NCI-H1930 (cell line): ENCODE measurements around the gene TMC3.
"Not testable (repeated sequence)": the region's sequence is repeated elsewhere in the genome, so short reads cannot be mapped to it uniquely, and the experiment has no call there.

Experiments
- DNase-seq, 2 experiments: peaks; one replicate each; lab custom pipeline; 2025; lab: John Stamatoyannopoulos, UW

Gene TMC3

GRCh38 chr15:81373775-81374395 lies at the start of gene TMC3:
TSS of gene TMC3 (minus strand) at chr15:81374213. CDS start at chr15:81374077, 136 bp downstream.
- no peak for DNase-seq

DNA sequence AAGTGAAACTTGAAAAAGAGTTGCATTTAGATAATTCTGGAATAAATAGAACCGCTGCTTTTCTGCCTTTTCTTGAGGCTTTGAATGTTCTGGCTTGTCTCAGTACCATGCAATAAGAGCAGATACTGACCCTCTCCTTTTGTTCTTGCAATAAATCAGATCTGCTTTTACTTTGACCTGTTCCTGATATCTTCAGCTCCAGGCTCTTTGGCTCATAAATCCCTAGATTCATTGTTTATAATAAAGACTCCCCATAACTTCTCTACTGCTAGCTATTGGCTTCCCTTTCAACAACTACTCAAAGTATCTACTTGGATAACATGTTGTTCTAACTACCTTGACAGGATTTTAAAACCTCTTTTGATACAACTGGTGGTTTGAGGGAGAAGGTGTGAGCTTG lies 47.4 kb upstream of the TMC3 start:
- DNase-seq, result no peak

DNA sequence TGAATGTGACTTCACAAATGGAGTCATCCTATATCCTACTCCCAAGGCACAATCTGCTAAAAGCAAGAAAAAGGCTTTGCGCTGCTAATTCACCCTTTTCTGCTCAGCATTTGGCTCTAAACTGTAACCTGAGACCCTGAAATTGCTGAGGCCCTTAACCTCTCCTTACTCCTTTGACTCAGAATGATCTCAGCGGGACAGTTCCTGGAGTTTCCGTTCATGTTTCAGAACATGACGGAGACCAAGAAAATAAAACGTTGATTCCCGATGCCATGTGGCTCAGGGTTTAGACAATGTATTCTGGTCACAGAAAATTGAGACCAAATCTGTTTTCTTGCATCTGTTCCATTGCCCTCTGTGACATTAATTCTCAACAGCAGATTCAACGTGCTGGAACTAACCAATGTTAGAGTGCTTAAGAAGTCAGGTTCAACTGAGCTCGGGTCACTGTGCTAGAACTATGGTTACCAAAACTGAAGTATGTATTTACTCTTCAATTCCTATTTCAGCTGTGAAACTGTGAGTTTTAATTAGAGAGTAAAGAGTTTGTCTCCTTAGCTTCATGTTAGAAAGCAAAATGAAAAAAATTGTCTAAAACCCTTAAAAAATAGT lies 45.4 kb upstream of the TMC3 start:
- no peak for DNase-seq

DNA sequence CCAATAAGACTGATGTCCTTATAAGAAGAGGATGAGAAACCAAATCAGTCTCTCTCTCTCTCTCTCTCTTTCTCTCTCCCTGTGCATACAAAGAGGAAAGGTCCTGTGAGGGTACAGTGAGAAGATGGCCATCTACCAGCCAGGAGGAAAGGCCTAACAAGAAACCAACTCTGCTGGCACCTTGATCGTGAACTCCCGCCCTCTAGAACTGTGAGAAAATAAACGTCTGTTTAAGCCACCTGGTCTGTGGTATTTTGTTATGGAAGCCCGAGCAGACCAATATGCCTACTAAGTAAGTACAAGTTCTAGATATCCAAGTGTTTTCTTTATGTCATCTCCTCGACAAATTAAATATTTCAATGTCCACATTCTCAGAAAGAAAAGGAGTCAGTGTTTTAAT lies 44.9 kb upstream of the TMC3 start:
- no peak for DNase-seq

DNA sequence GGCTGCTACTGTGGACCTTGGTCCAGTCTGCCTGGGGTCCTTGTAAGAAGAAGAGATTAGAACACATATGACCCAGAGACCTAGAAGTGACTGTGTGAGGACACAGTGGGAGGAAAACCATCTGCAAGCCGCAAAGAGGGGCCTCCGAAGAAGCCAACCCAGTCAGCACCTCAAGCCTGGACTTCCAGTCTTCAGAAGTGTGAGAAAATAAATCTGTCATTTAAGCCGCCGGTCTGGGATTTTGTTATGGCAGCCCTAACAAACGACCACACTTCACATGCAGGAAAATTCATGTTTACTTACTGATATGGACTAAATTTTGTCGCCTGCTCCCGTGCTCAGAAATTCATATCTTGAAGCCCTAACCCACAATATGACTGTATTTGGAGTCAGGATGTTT lies 44.4 kb upstream of the TMC3 start:
- no peak for DNase-seq

DNA sequence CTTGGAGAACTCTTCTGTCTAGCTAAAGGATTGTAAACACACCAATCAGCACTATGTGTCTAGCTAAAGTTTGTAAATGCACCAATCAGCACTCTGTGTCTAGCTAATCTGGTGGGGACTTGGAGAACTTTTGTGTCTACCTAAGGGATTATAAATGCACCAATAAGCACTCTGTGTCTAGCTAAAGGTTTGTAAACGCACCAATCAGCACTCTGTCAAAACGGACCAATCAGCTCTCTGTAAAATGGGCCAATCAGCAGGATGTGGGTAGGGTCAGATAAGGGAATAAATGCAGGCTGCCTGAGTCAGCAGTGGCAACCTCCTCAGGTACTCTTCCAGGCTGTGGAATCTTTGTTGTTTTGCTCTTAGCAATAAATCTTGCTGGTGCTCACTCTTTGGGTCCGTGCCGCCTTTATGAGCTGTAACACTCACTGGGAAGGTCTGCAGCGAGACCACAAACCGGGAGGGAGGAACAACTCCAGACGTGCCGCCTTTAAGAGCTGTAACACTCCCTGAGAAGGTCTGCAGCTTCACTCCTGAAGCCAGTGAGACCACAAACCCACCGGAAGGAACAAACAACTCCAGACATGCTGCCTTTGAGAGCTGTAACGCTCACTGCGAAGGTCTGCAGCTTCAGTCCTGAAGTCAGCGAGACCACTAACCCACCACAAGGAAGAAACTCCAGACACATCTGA lies 40.4 kb upstream of the TMC3 start:
- not testable (repeated sequence) for DNase-seq

GRCh38 chr15:81413851-81414250 lies 39.8 kb upstream of the TMC3 start:
- DNase-seq, result no peak

- DNase-seq, result no peak
Observed at GRCh38 chr15:81411969-81412633, 38.1 kb upstream of the TMC3 start.

DNA sequence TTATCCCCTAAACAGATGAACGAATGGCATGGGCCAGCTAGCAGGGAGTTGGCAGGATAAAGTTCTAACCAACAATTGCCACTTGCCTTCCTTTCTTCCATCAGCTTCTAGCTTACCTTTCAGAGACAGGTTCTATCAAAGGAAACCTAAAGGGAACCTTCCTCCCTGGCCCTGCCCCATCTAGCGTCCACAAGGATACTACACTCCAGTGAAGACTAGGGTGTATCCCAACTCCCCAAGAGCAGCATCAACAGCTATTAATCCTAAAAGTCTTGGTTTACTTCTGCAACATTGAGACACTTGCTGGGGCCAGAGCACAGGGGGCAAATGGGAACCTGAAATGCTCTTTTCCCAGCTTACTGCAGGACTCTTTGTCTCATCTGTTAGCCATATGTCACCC lies 37.0 kb upstream of the TMC3 start:
- no peak for DNase-seq

GRCh38 chr15:81410318-81410753 lies 36.3 kb upstream of the TMC3 start:
- DNase-seq, result peak in 1 of 2 experiments; percentile 41

DNA sequence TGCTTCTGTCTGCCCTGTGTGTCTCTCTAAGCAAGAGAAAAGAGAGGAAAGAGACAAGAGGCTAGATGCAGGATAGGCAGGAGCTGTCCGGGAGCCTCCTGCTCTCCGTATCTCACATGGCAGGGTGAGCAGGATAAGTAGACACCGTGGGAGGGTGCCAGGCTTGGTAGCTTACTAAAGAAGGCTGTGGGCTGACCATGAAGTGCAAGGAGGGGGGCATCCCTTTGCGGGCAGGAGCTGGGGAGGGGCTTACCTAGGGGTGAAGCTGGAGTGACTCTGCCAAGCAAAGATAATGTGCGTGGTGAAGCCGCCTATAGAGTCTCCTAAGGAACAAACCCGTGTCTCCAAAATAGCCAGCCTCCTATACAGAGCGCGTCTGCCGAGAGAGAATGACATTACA lies 33.7 kb upstream of the TMC3 start:
- no peak for DNase-seq

DNA sequence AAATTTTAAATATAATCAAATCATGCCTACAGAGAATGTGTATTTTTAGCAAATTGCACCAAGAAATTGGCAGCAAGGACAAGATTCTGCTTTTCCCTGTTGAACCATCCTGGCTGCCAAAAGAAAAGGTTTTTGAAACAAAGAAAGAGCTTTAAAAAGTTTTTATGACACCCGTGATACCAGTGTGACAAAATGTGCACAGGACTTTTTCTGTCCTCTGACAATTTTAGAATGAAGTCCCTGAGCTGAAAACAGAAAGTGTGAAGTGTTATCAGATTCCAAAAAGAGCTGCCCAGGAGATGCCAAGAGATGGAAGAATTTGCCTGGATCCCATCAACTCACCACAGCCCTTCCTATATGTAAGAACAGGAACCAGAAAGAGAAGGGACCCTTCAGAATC lies 33.2 kb upstream of the TMC3 start:
- DNase-seq, result no peak

DNA sequence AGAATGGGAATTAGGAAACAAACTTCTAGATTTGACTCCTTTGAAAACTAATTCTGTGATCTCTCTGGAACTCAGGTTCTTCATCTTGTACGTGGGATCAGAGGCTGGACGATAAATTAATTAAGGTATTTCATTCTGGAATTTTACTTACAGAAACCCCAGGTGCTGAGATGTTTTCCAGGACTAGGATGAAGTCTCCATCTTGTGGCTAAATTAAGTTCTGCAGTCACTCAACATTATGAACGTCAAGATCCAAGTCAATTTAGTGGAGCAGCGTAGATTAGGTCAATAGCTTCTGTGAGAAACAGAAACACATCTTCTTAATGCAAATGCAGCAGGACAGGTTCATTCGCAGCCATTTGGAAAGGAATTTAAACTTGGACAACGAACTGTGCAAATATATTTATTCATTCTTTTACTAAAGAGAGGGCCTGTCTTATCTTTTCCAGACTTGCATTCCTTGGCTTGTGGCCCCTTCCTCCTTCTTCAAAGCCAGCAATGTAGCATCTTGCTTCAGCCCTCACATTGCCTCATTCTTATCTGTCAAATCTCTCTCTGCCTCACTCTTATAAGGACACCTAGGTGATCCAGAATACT lies 26.7 kb upstream of the TMC3 start:
- DNase-seq, result no peak

- DNase-seq, result no peak
Observed at GRCh38 chr15:81398910-81399551, 25.0 kb upstream of the TMC3 start.

GRCh38 chr15:81398456-81398855 lies 24.4 kb upstream of the TMC3 start:
- DNase-seq, result no peak

- DNase-seq, result no peak
Observed at GRCh38 chr15:81394603-81395002, 20.6 kb upstream of the TMC3 start.

GRCh38 chr15:81391657-81392056 lies 17.6 kb upstream of the TMC3 start:
- no peak for DNase-seq

- peak in 1 of 2 experiments; percentile 4 for DNase-seq
Observed at GRCh38 chr15:81388436-81388770, 14.4 kb upstream of the TMC3 start.

DNA sequence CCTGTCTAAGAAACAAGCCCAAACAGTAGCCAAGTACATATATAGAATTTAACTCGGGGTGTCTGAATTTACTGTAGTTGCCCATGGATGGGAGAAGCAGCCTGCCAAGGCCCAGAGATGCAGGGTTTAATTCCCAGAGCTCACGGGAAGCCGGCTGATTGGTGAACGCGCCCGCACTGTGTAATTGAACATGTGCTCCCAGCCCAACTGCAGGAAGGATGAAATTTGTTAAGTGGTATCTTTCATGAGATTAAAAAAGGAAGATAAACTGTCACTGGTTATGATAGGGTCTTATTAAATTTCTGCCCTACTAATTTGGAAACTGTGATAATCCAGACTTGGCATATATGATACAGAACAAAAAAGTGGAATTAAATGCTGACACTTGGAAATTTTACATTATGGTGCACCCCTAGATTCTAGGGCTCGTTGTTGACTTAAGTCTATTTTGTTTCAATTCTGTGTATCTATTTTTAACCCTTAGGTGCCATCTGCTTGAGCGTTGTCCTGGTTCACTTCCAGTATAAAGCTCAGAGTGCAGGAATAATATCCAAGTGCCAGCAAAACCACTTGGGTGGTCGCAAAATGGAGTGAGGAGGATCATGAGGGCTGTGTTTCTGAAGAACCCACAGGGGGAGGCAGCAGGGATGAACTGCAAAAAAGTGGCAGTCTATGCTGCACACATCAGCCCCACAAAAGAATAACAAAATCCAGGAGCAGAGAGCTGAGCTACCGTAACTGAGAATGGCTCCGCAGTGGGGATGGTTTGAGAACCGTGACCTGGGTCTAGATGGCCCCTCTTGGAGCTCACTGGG lies 13.8 kb upstream of the TMC3 start:
- no peak for DNase-seq

DNA sequence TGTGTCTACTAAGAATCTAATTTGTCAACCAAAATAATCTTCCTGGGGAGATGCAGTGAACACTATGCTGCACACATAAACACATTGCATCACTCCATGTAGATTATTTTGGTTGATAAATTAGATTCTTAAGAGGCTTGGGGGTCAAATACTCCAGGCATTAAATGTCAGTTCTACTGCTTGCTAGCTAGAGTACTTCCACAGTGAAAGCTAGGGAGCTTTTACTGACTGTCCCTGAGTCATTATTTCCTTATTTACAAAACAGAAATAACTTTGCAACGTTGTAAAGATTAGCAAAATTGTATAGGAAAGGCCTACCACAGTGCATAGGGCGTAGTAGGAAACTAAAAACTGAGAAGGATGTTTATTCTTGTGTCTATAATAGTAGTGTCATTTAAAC lies 12.9 kb upstream of the TMC3 start:
- DNase-seq, result no peak

DNA sequence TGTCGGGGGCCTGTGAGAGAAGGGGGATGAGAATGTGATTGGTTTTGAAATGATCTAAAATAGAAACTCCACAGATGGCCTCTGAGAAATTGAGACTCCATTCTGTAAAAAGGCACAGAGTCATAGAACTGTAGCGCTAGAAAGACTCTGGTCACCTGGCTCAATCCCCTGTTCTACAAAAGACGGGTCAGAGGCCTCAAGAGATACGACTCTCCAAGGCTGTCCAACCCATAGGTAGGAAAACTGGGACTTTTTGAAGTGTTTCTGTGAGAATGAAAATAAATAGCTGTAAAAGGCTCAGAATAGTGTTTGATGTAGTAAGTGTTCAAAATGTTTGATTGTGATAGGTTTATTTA lies 11.7 kb upstream of the TMC3 start:
- DNase-seq, result no peak
